Activated T-helper 1 cell treated with anti-CD3 and anti-CD28 coated beads, Interleukin-12 subunit alpha, Interleukin-12 subunit beta, Interleukin-2, Interleukin-4 antibody, amounts not matched to agents 30 ng/mL and 10 ng/mL and 1 ng/mL, durations not matched to agents 14 hours and 24 hours and 36 hours (primary cell): ENCODE data around the gene RPL41. TPM values are rescaled to one million over a fixed set of nuclear protein-coding genes. Genes with fewer than 3 reads are reported as not detected.
"Not testable (repeated sequence)": the region's sequence is repeated elsewhere in the genome, so short reads cannot be mapped to it uniquely, and the experiment has no call there.

Source experiments
- DNase-seq: peaks from one replicate; pipeline ENCODE4 v3.0.0; 2021; ENCODE audit warnings: low spot score
- H3K27ac Mint-ChIP-seq: one replicate; pipeline ENCODE4 v1.8.0; 2021; ENCODE audit warnings: mild to moderate bottlenecking, mixed read lengths
- H3K27me3 Mint-ChIP-seq: one replicate; pipeline ENCODE4 v1.8.0; 2022; ENCODE audit warnings: mild to moderate bottlenecking, moderate library complexity, mixed read lengths; ENCODE audit not compliant: insufficient read depth
- H3K36me3 Mint-ChIP-seq: one replicate; pipeline ENCODE4 v1.8.0; 2021; ENCODE audit warnings: low read depth, mixed read lengths
- H3K4me1 Mint-ChIP-seq: one replicate; pipeline ENCODE4 v1.8.0; 2021; ENCODE audit warnings: low read depth, mixed read lengths
- H3K4me3 Mint-ChIP-seq: one replicate; pipeline ENCODE4 v1.8.0; 2021; ENCODE audit warnings: mild to moderate bottlenecking, moderate library complexity, mixed read lengths
- H3K9me3 Mint-ChIP-seq: one replicate; pipeline ENCODE4 v1.8.0; 2021; ENCODE audit warnings: mixed read lengths
- intact Hi-C: fragments of 100-400 bp; cut with micrococcal nuclease; formaldehyde crosslinking; loops from one replicate; pipeline ENCODE4 v1.15.1; 2024
- total RNA-seq: library from RNA; stranded (reverse); gene quantifications from 2 replicates; pipeline ENCODE4 v1.2.3, GENCODE V29; 2022

The RPL41 gene
- total RNA-seq: 3,669 and 3,676 TPM in 2 replicates

DNA sequence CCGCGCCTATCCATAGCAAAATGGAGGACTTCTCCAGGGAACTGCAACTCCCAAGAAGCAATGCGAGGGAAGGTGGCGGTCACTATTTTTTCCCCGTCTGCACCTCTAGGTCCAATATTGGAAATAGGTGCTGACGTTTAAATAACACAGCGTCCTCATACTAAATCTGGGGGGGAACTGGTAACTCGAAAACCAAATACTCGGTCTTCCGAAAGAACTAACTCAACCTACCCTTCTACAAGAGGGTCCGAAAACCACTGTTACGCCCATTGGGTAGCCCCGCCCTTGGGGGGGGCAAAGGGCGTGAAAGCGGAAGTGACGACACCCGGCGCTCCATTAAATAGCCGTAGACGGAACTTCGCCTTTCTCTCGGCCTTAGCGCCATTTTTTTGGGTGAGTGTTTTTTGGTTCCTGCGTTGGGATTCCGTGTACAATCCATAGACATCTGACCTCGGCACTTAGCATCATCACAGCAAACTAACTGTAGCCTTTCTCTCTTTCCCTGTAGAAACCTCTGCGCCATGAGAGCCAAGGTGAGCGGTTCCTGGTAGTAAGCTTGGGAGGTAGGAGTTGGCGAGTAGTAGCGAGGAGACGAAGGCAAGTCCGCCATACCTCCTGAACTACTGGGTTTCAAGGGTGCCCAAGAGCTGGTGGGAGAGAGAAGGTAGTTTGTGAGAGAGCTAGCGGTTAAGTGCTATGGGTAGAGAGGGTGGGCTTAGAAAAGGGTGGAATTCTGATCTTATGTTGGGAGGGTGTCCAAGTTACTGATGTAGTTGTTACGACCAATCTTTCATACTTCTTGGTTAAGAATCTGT lies at the start of gene RPL41:
TSS of gene RPL41 (plus strand) at position 367 of the 815 bp plus-strand sequence.
- intact Hi-C loops: loop anchor here (1.0 to 5.0 kb wide), 10 partner anchors 12 to 1134 kb away; partner anchors contain the start of genes APOF, ATP5F1B, NACA and NEMP1
- peak within 1 kb of the TSS; percentile 91 for H3K4me3 Mint-ChIP-seq

DNA sequence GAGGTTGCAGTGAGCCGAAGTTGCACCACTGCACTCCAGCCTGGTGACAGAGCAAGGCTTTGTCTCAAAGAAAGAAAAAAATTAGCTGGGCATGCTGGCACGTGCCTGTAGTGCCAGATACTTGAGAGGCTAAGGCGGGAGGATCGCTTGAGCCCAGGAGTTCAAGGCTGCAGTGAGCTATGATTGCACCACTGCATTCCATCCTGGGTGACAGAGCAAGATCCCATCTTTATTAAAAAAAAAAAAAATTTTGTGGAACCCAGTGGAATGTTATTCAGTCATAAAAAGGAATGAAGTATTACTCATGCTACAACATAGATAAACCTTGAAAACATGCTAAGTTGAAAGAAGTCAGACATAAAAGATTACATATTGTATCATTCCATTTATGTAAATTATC lies 44.8 kb upstream of the RPL41 start:
- H3K9me3 Mint-ChIP-seq: no peaks in the 10 kb centered on the region
- no peaks in the 10 kb centered on the region for H3K36me3 Mint-ChIP-seq

More for the DNA sequence above, at the start of gene RPL41:
- peak; percentile 91 for DNase-seq
- H3K4me1 Mint-ChIP-seq: peaks cover 31% of the 10 kb centered on the region
- no peaks in the 10 kb centered on the region for H3K27me3 Mint-ChIP-seq
- H3K36me3 Mint-ChIP-seq: peaks cover 46% of the 10 kb centered on the region
- no peaks in the 10 kb centered on the region for H3K9me3 Mint-ChIP-seq
- H3K27ac Mint-ChIP-seq: peak within 1 kb of the TSS; percentile 99

DNA sequence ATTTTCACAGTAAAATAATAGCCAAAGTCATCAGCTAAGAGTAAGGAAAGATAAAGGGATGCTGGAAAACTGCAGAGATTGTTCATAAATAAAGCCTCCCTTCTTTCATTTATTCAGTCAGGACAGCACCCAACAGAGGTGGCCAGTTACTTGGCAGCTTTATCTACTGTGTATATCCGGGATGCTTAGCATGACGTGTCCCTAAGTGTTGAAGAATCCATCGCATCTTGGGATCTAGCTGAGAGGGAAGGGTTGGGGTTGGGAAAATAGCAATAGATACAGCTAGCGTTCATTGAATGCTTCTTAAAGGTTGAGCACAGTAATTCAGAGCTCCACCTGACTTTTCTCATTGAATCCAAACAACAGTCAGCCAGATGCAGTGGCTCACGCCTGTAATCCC lies 42.0 kb upstream of the RPL41 start:
- DNase-seq: no peak
- Mint-ChIP-seq H3K4me1 (peaks cover 5% of the 10 kb centered on the region), H3K4me3 (no peak overlapping the region), H3K27me3 (peaks cover 17% of the 10 kb centered on the region), H3K36me3 (no peaks in the 10 kb centered on the region), H3K9me3 (no peaks in the 10 kb centered on the region), H3K27ac (no peak overlapping the region)
- intact Hi-C loops: no loop called here

More for the DNA sequence above, 44.8 kb upstream of the RPL41 start:
- H3K27ac Mint-ChIP-seq: no peak overlapping the region
- no peak overlapping the region for H3K4me3 Mint-ChIP-seq
- peaks cover 10% of the 10 kb centered on the region for H3K27me3 Mint-ChIP-seq
- no peaks in the 10 kb centered on the region for H3K4me1 Mint-ChIP-seq
- DNase-seq: no peak
- intact Hi-C loops: no loop called here

DNA sequence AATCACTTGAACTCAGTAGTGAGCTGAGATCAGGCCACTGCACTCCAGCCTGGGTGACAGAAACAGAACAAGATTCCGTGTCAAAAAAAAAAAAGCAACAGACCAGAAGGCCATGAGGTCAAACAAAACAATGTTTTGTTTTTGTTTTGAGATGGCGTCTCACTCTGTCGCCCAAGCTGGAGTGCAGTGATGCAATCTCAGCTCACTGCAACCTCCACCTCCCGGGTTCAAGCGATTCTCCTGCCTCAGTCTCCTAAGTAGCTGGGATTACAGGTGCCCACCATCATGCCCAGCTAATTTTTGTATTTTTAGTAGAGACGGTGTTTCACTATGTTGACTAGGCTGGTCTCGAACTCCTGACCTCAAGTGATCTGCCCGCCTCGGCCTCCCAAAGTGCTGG lies 38.5 kb upstream of the RPL41 start:
- H3K9me3 Mint-ChIP-seq, DNase-seq, intact Hi-C loops, H3K36me3 Mint-ChIP-seq, H3K27ac Mint-ChIP-seq: not testable (repeated sequence)
- Mint-ChIP-seq H3K27me3 (peaks cover 27% of the 10 kb centered on the region), H3K4me1 (peaks cover 13% of the 10 kb centered on the region), H3K4me3 (peak overlapping the region; percentile 45)

DNA sequence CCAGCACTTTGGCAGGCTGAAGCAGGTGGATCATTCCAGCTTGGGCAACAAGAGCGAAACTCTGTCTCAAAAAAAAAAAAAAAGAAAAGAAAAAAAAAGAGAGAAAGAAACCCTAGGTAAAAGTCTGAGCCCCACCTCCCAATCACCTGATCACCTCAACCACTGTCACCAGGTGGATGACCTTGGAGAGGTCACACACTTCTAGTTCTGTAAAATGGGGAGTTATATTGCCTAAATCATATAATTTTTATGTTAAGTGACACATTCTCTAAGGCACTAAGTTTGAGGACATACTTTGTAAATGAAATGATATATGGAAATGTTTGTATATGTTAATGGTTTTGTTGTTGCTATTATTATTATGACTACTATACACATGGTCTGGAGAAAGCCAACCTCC lies 38.0 kb upstream of the RPL41 start:
- H3K36me3 Mint-ChIP-seq: no peaks in the 10 kb centered on the region
- peak overlapping the region; percentile 80 for H3K4me3 Mint-ChIP-seq
- intact Hi-C loops: no loop called here
- H3K27ac Mint-ChIP-seq: no peak overlapping the region
- DNase-seq: no peak
- peaks cover 13% of the 10 kb centered on the region for H3K4me1 Mint-ChIP-seq
- H3K27me3 Mint-ChIP-seq: peaks cover 24% of the 10 kb centered on the region
- H3K9me3 Mint-ChIP-seq: no peaks in the 10 kb centered on the region

DNA sequence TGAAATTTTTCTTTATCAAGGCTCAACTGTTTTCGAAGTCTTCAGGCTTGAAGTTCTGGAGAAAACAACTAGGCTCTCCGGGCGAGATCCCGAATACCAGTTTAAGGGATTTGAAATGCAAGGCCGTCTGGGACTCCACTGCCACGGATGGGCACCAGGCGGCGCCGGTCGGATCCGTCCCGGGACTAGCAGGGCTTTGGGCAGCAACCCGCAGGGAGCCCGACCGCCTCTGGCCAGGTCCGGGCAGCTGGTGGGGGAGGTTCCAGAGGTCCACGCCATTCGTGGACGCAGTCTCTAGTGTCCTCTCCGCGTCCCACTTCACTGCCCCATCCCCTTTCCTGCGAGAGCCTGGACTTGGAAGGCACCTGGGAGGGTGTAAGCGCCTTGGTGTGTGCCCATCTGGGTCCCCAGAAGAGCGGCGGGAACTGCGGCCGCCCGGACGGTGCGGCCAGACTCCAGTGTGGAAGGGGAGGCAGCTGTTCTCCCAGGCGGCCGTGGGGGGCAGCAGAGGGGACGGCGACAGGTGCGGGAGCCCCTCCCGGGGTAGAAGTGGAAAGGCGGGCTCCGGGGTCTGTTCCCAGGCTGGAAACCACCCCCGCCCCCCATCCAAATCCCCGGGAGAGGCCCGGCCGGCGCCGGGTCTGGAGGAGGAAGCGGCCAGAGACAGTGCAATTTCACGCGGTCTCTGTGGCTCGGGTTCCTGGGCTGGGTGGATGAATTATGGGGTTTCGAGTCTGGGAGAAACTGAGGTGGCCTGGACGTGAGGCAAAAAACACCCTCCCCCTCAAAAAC lies 37.3 kb upstream of the RPL41 start:
- peaks cover 13% of the 10 kb centered on the region for H3K4me1 Mint-ChIP-seq
- peaks cover 25% of the 10 kb centered on the region for H3K27me3 Mint-ChIP-seq
- peak overlapping the region; percentile 80 for H3K4me3 Mint-ChIP-seq

DNA sequence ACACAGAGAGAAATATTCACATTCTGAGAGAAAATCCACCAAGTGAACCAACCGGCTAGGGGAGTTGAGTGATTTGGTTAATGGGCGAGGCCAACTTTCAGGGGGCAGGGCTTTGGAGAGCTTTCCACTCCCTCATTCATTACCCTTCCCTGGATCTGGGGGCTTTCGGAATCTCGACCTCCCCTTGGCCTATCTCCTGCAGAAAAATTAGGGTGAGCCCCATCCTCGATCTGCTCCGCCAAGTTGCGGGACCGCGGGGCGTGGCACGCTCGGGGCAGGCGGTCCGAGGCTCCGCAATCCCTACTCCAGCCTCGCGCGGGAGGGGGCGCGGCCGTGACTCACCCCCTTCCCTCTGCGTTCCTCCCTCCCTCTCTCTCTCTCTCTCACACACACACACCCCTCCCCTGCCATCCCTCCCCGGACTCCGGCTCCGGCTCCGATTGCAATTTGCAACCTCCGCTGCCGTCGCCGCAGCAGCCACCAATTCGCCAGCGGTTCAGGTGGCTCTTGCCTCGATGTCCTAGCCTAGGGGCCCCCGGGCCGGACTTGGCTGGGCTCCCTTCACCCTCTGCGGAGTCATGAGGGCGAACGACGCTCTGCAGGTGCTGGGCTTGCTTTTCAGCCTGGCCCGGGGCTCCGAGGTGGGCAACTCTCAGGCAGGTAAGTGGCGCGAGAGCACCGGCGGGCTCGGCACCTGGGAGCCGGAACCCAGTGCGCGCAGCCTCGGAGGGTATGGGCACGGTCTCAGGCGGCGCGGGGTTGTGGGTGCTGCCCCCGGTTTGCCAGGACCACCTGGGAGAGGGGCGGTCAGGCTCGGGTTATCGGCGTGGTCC lies 36.5 kb upstream of the RPL41 start, which contains the start of gene ERBB3:
TSS of gene ERBB3 (plus strand) at position 443 of the 833 bp plus-strand sequence. CDS start at position 579, 136 bp downstream.
- intact Hi-C loops: loop anchor here (1.0 kb wide), 2 partner anchors 24 to 33 kb away; partner anchors contain the start of gene PA2G4
- Mint-ChIP-seq H3K27ac (peak within 1 kb of the TSS; percentile 44), H3K4me1 (peaks cover 14% of the 10 kb centered on the region)

More for the DNA sequence above, 37.3 kb upstream of the RPL41 start:
- intact Hi-C loops: loop anchor here (1.0 kb wide), 2 partner anchors 25 to 32 kb away; partner anchors contain the start of gene PA2G4
- peak; percentile 25 for DNase-seq
- H3K27ac Mint-ChIP-seq: peak overlapping the region; percentile 44
- no peaks in the 10 kb centered on the region for H3K9me3 Mint-ChIP-seq
- H3K36me3 Mint-ChIP-seq: no peaks in the 10 kb centered on the region

DNA sequence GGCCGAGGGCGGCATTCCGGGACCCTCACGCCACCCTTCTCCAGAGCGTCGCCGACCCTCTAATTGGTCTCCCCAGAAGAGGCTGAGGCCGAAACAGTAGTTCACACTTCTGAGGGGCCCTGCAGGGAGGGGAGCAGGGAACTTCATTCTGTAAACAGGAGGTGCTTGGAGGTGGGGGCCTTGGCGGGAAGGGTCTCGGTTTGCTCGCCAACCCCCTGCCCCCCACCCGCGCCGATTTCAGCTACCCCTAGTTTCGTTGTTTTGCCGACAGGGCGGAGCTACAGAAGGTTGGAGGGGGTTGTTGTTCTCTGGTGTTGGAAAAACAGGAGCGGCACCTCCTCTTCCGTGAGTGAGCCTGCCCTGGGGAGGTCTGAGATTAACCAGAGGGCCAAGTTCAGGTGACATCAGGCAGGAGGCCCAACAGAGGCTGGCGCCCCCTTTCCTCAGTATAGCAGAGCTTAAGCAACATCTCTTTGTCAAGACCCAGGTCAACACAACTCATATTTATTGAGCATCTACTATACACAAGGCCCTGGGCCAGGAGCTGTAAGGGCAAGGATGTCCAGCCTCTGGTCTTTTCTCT lies 35.8 kb upstream of the RPL41 start:
- intact Hi-C loops: no loop called here
- peak overlapping the region; percentile 63 for H3K4me3 Mint-ChIP-seq
- no peaks in the 10 kb centered on the region for H3K36me3 Mint-ChIP-seq
- H3K27me3 Mint-ChIP-seq: peaks cover 29% of the 10 kb centered on the region
- DNase-seq: no peak
- peaks cover 18% of the 10 kb centered on the region for H3K4me1 Mint-ChIP-seq
- H3K27ac Mint-ChIP-seq: no peak overlapping the region
- no peaks in the 10 kb centered on the region for H3K9me3 Mint-ChIP-seq

More for the DNA sequence above, 36.5 kb upstream of the RPL41 start, which contains the start of gene ERBB3:
- Mint-ChIP-seq H3K36me3 (no peaks in the 10 kb centered on the region), H3K4me3 (peak within 1 kb of the TSS; percentile 80), H3K27me3 (peaks cover 27% of the 10 kb centered on the region), H3K9me3 (no peaks in the 10 kb centered on the region)
- DNase-seq: peak; percentile 53

DNA sequence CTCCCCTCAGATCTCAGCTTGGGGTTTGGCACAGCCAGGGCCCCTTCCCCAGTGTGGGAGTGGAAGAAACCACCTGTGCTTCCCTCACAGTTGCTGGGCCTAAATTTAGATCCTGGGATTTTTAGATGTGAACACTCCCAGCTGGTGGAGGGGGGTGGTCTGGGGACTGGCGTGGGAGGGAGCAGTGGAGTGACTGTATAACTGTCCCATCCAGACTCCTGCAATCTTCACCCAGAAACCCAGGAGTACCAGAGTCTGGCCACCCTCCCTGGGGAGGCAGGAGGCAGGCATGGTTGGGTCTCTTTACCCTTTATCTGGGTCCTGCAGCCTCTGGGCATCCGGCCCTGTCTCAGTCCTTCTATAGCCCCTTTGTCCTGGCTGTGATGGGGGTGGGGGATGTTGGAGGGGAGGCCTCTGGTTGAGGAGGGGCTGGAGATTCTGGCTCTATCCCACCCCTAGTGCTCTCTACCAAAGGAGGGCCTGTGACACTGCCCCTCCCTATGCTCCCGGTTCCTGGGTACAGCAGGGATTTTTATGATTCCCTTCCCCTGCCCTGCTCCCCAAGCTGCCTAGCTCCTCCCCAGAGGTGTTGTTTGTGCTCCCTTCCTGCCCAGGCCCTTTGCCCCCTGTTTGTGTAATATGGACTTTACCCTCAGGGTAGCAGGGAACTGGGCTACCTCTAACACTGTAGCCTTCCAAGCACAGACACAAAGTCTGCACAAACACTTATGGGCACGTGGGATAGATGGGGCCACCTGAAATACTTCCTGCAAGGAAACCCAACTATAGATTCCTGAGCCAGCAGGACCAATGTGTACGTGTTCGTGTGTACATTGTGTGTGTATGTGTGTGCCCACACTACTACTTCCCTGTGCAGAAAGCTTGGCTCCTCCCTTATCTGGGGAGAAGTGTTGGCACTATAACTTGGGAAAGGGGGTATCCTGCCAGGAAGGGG lies 34.8 kb upstream of the RPL41 start:
- Mint-ChIP-seq H3K4me3 (peak overlapping the region; percentile 63), H3K27ac (no peak overlapping the region), H3K36me3 (no peaks in the 10 kb centered on the region), H3K4me1 (peaks cover 18% of the 10 kb centered on the region), H3K27me3 (peaks cover 29% of the 10 kb centered on the region), H3K9me3 (no peaks in the 10 kb centered on the region)
- intact Hi-C loops: no loop called here
- DNase-seq: no peak

DNA sequence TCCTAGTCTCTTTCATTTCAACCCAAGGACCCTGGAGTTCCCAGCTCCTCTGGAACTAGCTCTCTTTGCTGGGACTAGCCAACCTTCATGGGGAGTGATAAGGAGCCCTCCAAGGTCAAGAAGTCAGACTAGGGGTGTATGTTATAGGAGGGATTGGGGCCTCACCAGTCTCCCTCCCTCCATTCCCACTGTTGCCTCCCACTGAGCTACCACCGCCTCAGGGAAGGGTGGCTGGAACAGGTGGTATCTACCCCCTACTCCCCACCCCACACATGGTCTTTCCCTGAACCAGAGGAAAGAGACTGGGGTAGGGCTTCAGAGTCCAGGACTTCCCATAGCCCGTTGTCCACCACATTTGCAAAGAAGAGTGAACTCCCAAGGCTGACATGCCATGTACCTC lies 34.1 kb upstream of the RPL41 start:
- Mint-ChIP-seq H3K27me3 (peaks cover 29% of the 10 kb centered on the region), H3K27ac (no peak overlapping the region), H3K9me3 (no peaks in the 10 kb centered on the region), H3K4me3 (no peak overlapping the region), H3K4me1 (peaks cover 18% of the 10 kb centered on the region), H3K36me3 (no peaks in the 10 kb centered on the region)
- no peak for DNase-seq
- intact Hi-C loops: no loop called here

DNA sequence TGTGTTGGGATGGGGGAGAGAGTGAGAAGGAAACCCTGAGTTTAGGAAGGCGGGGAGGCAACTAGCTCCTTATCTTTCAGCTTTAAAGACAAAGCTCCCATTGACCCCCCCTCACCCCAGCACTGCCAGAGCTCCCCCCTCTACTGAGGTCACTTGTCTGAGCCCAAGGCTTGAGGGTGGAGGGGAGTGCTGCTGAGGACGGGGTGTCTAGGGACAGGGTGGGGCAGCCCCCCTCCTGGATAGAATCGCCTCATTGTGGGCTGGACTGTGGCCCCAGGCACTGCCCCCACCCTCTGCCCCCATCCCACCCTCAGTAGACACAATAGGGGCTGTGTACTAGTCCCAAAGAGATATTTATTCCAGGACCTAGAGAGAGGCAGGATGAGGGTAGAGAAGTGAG lies 33.5 kb upstream of the RPL41 start:
- no peak for DNase-seq
- Mint-ChIP-seq H3K36me3 (no peaks in the 10 kb centered on the region), H3K27ac (no peak overlapping the region), H3K9me3 (no peaks in the 10 kb centered on the region), H3K27me3 (peaks cover 27% of the 10 kb centered on the region), H3K4me3 (no peak overlapping the region), H3K4me1 (peaks cover 18% of the 10 kb centered on the region)
- intact Hi-C loops: no loop called here
